Measurements from ENCODE around the gene SPSB3. TPM values are rescaled to one million over a fixed set of nuclear protein-coding genes. Genes with fewer than 3 reads are reported as not detected.

The SPSB3 gene
- total RNA-seq, 2 experiments from 2014 or later: 46.4 to 47.7 TPM

DNA sequence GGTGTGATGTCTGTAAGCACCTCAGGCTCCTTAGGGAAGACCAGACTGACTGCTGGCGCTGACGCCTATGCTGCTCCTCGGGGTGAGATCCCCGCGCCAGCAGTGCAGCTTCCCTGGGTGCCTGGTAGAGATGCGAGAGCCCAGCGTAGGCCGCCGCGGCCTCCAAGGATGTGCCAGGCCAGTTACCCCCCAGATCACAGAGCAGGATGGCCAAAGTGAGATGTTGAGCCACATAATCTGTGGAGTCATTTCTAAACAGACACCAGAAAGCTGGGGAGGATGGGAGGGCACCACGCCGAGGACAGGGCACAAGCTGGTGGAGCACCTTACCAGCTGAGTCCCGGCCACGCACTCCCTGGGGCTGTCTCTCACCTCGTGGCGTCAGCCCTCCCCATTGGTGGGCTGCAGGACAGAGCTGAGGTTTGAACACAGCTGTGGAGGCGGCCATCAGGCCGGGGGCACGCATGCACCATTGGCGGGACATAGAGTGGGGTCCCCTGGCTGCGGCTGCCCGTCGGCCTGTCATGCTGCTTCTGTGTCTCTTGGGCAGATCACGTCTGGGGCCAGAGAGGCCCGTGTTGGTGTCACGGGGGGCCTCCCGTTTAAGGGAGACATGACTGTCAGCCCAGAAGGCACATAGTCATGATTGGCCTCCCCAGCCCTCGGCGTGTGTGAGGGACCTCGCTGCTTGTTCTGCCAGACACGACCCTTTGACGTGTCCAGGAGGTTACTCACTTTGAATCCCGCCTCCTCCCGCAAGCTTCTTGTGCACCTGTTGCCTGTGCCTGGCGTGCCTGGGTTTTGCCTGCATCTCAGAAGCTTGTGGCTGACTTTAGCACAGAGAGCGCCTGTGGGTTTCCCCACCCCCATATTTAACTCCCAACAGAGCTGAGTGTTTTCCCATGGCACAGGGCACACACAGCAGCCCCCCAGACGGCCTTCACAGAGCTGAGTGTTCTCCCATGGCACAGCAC, 54.4 kb downstream of the SPSB3 start:
- peaks cover 25% of the 10 kb centered on the region for H3K36me3 Mint-ChIP-seq (ENCODE audit: low read depth)
- DNase-seq: no peak

More for the DNA sequence above, 54.4 kb downstream of the SPSB3 start:
- H3K4me3 Mint-ChIP-seq: no peak overlapping the region
- peaks cover 10% of the 10 kb centered on the region for H3K4me1 Mint-ChIP-seq
- no peaks in the 10 kb centered on the region for H3K27me3 Mint-ChIP-seq
- no peaks in the 10 kb centered on the region for H3K9me3 Mint-ChIP-seq
- H3K27ac Mint-ChIP-seq: no peak overlapping the region
- CTCF ChIA-PET: no interaction called here
- POLR2A ChIA-PET: interaction anchor here (1.3 kb wide), 1 partner anchor 14 kb away, joined by 4 read pairs; no protein-coding TSS in a partner anchor

Other genes starting within 250 kb of the SPSB3 start
- gene TMEM204, start 248.9 kb downstream of the SPSB3 start, total RNA-seq: 10 to 100 TPM; 42.9 to 43.5 TPM
- 1 to 10 TPM; 7.7 to 9.1 TPM for gene IFT140, start 170.5 kb downstream of the SPSB3 start, total RNA-seq
- gene CRAMP1, start 170.2 kb downstream of the SPSB3 start, total RNA-seq: 10 to 100 TPM; 24.2 to 24.5 TPM
- 10 to 100 TPM; 44.9 to 48.9 TPM for gene JPT2, start 104.3 kb downstream of the SPSB3 start, total RNA-seq
- gene MAPK8IP3, start 76.4 kb downstream of the SPSB3 start, total RNA-seq: 10 to 100 TPM; 93.4 to 96.8 TPM
- 10 to 100 TPM; 48.0 to 52.0 TPM for gene NME3, start 11.0 kb downstream of the SPSB3 start, total RNA-seq
- gene EME2, start 9.8 kb downstream of the SPSB3 start, total RNA-seq: 10 to 100 TPM; 23.5 to 24.7 TPM
- 10 to 100 TPM; 94.9 to 98.3 TPM for gene MRPS34, start 9.4 kb downstream of the SPSB3 start, total RNA-seq
- 10 to 100 TPM; 40.8 to 43.5 TPM for gene NUBP2, start 389 bp upstream of the SPSB3 start, total RNA-seq
- gene IGFALS, start 11.1 kb upstream of the SPSB3 start, total RNA-seq: under 1 TPM in 1 of 2 experiments, not detected in 1; 0.23 TPM
- 10 to 100 TPM; 51.3 to 51.8 TPM for gene HAGH, start 44.3 kb upstream of the SPSB3 start, total RNA-seq
- gene FAHD1, start 44.6 kb upstream of the SPSB3 start, total RNA-seq: 1 to 10 TPM; 7.7 to 7.9 TPM
- gene MEIOB, start 89.6 kb upstream of the SPSB3 start, total RNA-seq: under 1 TPM in 1 of 2 experiments, not detected in 1; 0.18 TPM
- not detected for gene HS3ST6, start 135.8 kb upstream of the SPSB3 start, total RNA-seq
- 10 to 100 TPM; 17.9 TPM for gene MSRB1, start 160.6 kb upstream of the SPSB3 start, total RNA-seq
- not detected for gene RPL3L, start 172.1 kb upstream of the SPSB3 start, total RNA-seq
- 100 to 1,000 TPM; 131 to 138 TPM for gene NDUFB10, start 177.0 kb upstream of the SPSB3 start, total RNA-seq
- gene RPS2, start 182.3 kb upstream of the SPSB3 start, total RNA-seq: 1,000 to 10,000 TPM; 2,364 to 2,405 TPM
- gene RNF151, start 184.3 kb upstream of the SPSB3 start, total RNA-seq: not detected
- gene TBL3, start 189.5 kb upstream of the SPSB3 start, total RNA-seq: 10 to 100 TPM; 27.7 to 28.7 TPM
- under 1 TPM in 1 of 2 experiments, not detected in 1; 0.23 TPM for gene NOXO1, start 198.9 kb upstream of the SPSB3 start, total RNA-seq
- 10 to 100 TPM; 29.1 to 32.0 TPM for gene GFER, start 201.6 kb upstream of the SPSB3 start, total RNA-seq
- 10 to 100 TPM; 12.3 to 12.6 TPM for gene SYNGR3, start 207.4 kb upstream of the SPSB3 start, total RNA-seq
- 10 to 100 TPM; 52.1 to 53.6 TPM for gene ZNF598, start 227.2 kb upstream of the SPSB3 start, total RNA-seq
- gene NPW, start 237.2 kb upstream of the SPSB3 start, total RNA-seq: under 1 TPM; 0.48 to 0.65 TPM
- gene NHERF2, start 244.3 kb upstream of the SPSB3 start, total RNA-seq: under 1 TPM; 0.85 to 0.96 TPM

Measured in activated CD4-positive, alpha-beta memory T cell treated with anti-CD3 and anti-CD28 coated beads, Interleukin-2, amount 10 ng/mL, durations not matched to agents 7 days and 5 days (primary cell).